WTC11 (cell line): ENCODE results near the gene SLC25A21. TPM values are rescaled to one million over a fixed set of nuclear protein-coding genes. Genes with fewer than 3 reads are reported as not detected.
A peak's percentile ranks its signal among the peaks of the same experiment; 100 is the strongest.

Experiments used
- ATAC-seq: fragments of 200-7000 bp; cut with Tn5 transposase; 2 replicates; pipeline ENCODE4 v1.10.0; 2021; ENCODE audit warnings: mild to moderate bottlenecking, moderate library complexity
- CTCF ChIA-PET: fragments of 300-600 bp; sonication (Branson Sonifier 250); formaldehyde crosslinking; loops from one replicate; lab custom pipeline; 2021; ENCODE audit warnings: antibody characterized with exemption; lab: Charles Lee
- POLR2A ChIA-PET: fragments of 350-600 bp; sonication (Branson Sonifier 250); formaldehyde crosslinking; loops from one replicate; lab custom pipeline; 2021; ENCODE audit warnings: antibody characterized with exemption; lab: Charles Lee
- DNase-seq: peaks from one replicate; pipeline ENCODE4 v3.0.0; 2021; ENCODE audit warnings: low spot score
- H3K27ac Mint-ChIP-seq: 2 replicates; pipeline ENCODE4 v1.8.0; 2021; ENCODE audit warnings: mixed read lengths
- H3K27me3 Mint-ChIP-seq: 2 replicates; pipeline ENCODE4 v1.8.0; 2021; ENCODE audit warnings: low read depth, mild to moderate bottlenecking, moderate library complexity, mixed read lengths
- H3K36me3 Mint-ChIP-seq: 2 replicates; pipeline ENCODE4 v1.8.0; 2021; ENCODE audit warnings: mixed read lengths
- H3K4me1 Mint-ChIP-seq: 2 replicates; pipeline ENCODE4 v1.8.0; 2022; ENCODE audit warnings: mixed read lengths
- H3K4me3 Mint-ChIP-seq: 2 replicates; pipeline ENCODE4 v1.8.0; 2021; ENCODE audit warnings: mild to moderate bottlenecking, moderate library complexity, mixed read lengths
- H3K9me3 Mint-ChIP-seq: 2 replicates; pipeline ENCODE4 v1.8.0; 2021; ENCODE audit warnings: mixed read lengths
- EMX1 ChIP-seq: fragments of 250-450 bp; sonication (Bioruptor Pico); IDR thresholded peaks from 2 replicates; pipeline ENCODE4 v1.8.0; 2021; ENCODE audit warnings: mild to moderate bottlenecking
- FOXJ3 ChIP-seq: sonication (generic); formaldehyde crosslinking; IDR thresholded peaks from 2 replicates; pipeline ENCODE4 v1.9.0; 2021; ENCODE audit warnings: missing genetic modification reagents, mild to moderate bottlenecking, borderline replicate concordance
- GRHL2 ChIP-seq: fragments of 250-450 bp; sonication (Bioruptor Pico); IDR thresholded peaks from 2 replicates; pipeline ENCODE4 v1.8.0; 2022; ENCODE audit warnings: mild to moderate bottlenecking, moderate library complexity; ENCODE audit not compliant: insufficient replicate concordance, severe bottlenecking
- GTF2I ChIP-seq: fragments of 250-450 bp; sonication (Bioruptor Pico); conservative IDR thresholded peaks from 2 replicates; pipeline ENCODE4 v1.4.0; 2021; ENCODE audit warnings: mild to moderate bottlenecking
- HMGA2 ChIP-seq: fragments of 250-450 bp; sonication (Bioruptor Pico); IDR thresholded peaks from 2 replicates; pipeline ENCODE4 v1.4.0; 2021; ENCODE audit warnings: mild to moderate bottlenecking, moderate library complexity
- HMGXB4 ChIP-seq: sonication (generic); formaldehyde crosslinking; IDR thresholded peaks from 2 replicates; pipeline ENCODE4 v1.8.1; 2023; ENCODE audit warnings: mild to moderate bottlenecking, moderate library complexity, missing genetic modification reagents
- IRF2 ChIP-seq: sonication (generic); formaldehyde crosslinking; IDR thresholded peaks from 2 replicates; pipeline ENCODE4 v1.8.0; 2022; ENCODE audit warnings: low read depth, missing genetic modification reagents, borderline replicate concordance
- NFATC4 ChIP-seq: fragments of 250-450 bp; sonication (Bioruptor Pico); IDR thresholded peaks from 2 replicates; pipeline ENCODE4 v1.9.0; 2021; ENCODE audit warnings: mild to moderate bottlenecking
- NFE2L1 ChIP-seq: sonication (generic); formaldehyde crosslinking; IDR thresholded peaks from 2 replicates; pipeline ENCODE4 v1.8.1; 2023; ENCODE audit warnings: missing genetic modification reagents
- OVOL2 ChIP-seq: fragments of 250-450 bp; sonication (Bioruptor Pico); IDR thresholded peaks from 2 replicates; pipeline ENCODE4 v1.9.0; 2021; ENCODE audit warnings: mild to moderate bottlenecking, borderline replicate concordance
- PRDM15 ChIP-seq: sonication (generic); formaldehyde crosslinking; IDR thresholded peaks from 2 replicates; pipeline ENCODE4 v1.8.0; 2022; ENCODE audit warnings: missing genetic modification reagents
- PRRX2 ChIP-seq: fragments of 250-450 bp; sonication (Bioruptor Pico); IDR thresholded peaks from 2 replicates; pipeline ENCODE4 v1.8.0; 2021; ENCODE audit warnings: mild to moderate bottlenecking
- RELA ChIP-seq: sonication (generic); formaldehyde crosslinking; IDR thresholded peaks from 2 replicates; pipeline ENCODE4 v1.8.1; 2022; ENCODE audit warnings: missing genetic modification reagents, mild to moderate bottlenecking, borderline replicate concordance
- TEAD4 ChIP-seq: sonication (generic); formaldehyde crosslinking; IDR thresholded peaks from 2 replicates; pipeline ENCODE4 v1.8.0; 2022; ENCODE audit warnings: mild to moderate bottlenecking, missing genetic modification reagents
- TP53 ChIP-seq: sonication (generic); formaldehyde crosslinking; IDR thresholded peaks from 2 replicates; pipeline ENCODE4 v1.8.1; 2023; ENCODE audit warnings: mild to moderate bottlenecking, missing genetic modification reagents
- USF2 ChIP-seq: sonication (generic); formaldehyde crosslinking; IDR thresholded peaks from 2 replicates; pipeline ENCODE4 v1.8.1; 2023; ENCODE audit warnings: mild to moderate bottlenecking, missing genetic modification reagents, moderate library complexity
- ZNF232 ChIP-seq: sonication (generic); formaldehyde crosslinking; IDR thresholded peaks from 2 replicates; pipeline ENCODE4 v1.8.0; 2022; ENCODE audit warnings: mild to moderate bottlenecking, missing genetic modification reagents
- ZNF423 ChIP-seq: fragments of 250-450 bp; sonication (Bioruptor Pico); IDR thresholded peaks from 2 replicates; pipeline ENCODE4 v2.1.2; 2022; ENCODE audit warnings: mild to moderate bottlenecking, moderate library complexity
- ZNF671 ChIP-seq: fragments of 250-450 bp; sonication (Bioruptor Pico); IDR thresholded peaks from 2 replicates; pipeline ENCODE4 v1.8.0; 2021; ENCODE audit warnings: mild to moderate bottlenecking
- total RNA-seq: library from RNA; stranded (reverse); gene quantifications from 3 replicates; pipeline ENCODE4 v1.2.3, GENCODE V29; 2021
- TF ChIP-seq, protein P1 (sequence below): sonication (generic); formaldehyde crosslinking; IDR thresholded peaks from 2 replicates; pipeline ENCODE4 v1.8.0; 2023; ENCODE audit warnings: mild to moderate bottlenecking, missing genetic modification reagents
- TF ChIP-seq, protein P2 (sequence below): sonication (generic); formaldehyde crosslinking; IDR thresholded peaks from 2 replicates; pipeline ENCODE4 v1.8.0; 2022; ENCODE audit warnings: mild to moderate bottlenecking, missing genetic modification reagents
- TF ChIP-seq, protein P3 (sequence below): sonication (generic); formaldehyde crosslinking; IDR thresholded peaks from 2 replicates; pipeline ENCODE4 v1.8.1; 2023; ENCODE audit warnings: mild to moderate bottlenecking, missing genetic modification reagents, moderate library complexity

Gene SLC25A21
- total RNA-seq, 1 experiment from 2014 or later: 8.2 TPM

- ChIA-PET POLR2A (no interaction called here), CTCF (interaction anchor here (2.7 kb wide), 1 partner anchor 8 kb away, joined by 17 read pairs; no protein-coding TSS in a partner anchor)
- H3K36me3 Mint-ChIP-seq: no peaks in the 10 kb centered on the region
- H3K27me3 Mint-ChIP-seq: no peaks in the 10 kb centered on the region
- H3K9me3 Mint-ChIP-seq: no peaks in the 10 kb centered on the region
- no peak for TF ChIP-seq ZNF423 (CRISPR knock-in tag)
- no peak for TF ChIP-seq IRF2 (CRISPR knock-in tag)
- no peak for TF ChIP-seq EMX1
- TF ChIP-seq, protein P1, sequence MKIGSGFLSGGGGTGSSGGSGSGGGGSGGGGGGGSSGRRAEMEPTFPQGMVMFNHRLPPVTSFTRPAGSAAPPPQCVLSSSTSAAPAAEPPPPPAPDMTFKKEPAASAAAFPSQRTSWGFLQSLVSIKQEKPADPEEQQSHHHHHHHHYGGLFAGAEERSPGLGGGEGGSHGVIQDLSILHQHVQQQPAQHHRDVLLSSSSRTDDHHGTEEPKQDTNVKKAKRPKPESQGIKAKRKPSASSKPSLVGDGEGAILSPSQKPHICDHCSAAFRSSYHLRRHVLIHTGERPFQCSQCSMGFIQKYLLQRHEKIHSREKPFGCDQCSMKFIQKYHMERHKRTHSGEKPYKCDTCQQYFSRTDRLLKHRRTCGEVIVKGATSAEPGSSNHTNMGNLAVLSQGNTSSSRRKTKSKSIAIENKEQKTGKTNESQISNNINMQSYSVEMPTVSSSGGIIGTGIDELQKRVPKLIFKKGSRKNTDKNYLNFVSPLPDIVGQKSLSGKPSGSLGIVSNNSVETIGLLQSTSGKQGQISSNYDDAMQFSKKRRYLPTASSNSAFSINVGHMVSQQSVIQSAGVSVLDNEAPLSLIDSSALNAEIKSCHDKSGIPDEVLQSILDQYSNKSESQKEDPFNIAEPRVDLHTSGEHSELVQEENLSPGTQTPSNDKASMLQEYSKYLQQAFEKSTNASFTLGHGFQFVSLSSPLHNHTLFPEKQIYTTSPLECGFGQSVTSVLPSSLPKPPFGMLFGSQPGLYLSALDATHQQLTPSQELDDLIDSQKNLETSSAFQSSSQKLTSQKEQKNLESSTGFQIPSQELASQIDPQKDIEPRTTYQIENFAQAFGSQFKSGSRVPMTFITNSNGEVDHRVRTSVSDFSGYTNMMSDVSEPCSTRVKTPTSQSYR (CRISPR knock-in tag): no peak
- TF ChIP-seq, protein P2, sequence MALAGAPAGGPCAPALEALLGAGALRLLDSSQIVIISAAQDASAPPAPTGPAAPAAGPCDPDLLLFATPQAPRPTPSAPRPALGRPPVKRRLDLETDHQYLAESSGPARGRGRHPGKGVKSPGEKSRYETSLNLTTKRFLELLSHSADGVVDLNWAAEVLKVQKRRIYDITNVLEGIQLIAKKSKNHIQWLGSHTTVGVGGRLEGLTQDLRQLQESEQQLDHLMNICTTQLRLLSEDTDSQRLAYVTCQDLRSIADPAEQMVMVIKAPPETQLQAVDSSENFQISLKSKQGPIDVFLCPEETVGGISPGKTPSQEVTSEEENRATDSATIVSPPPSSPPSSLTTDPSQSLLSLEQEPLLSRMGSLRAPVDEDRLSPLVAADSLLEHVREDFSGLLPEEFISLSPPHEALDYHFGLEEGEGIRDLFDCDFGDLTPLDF (CRISPR knock-in tag): no peak
- no peak overlapping the region for H3K4me3 Mint-ChIP-seq
- peaks cover 26% of the 10 kb centered on the region for H3K4me1 Mint-ChIP-seq
- DNase-seq (no peak), ATAC-seq (peak; percentile 91)
- H3K27ac Mint-ChIP-seq: peak overlapping the region; percentile 46; the same call in 1 of the 2 replicates
Observed at GRCh38 chr14:36950812-36951211, 221.6 kb downstream of the SLC25A21 start.

GRCh38 chr14:36949371-36949770, 223.0 kb downstream of the SLC25A21 start:
- POLR2A ChIA-PET: no interaction called here
- no peaks in the 10 kb centered on the region for H3K36me3 Mint-ChIP-seq
- ATAC-seq (no peak), DNase-seq (no peak)
- H3K27me3 Mint-ChIP-seq: no peaks in the 10 kb centered on the region
- TF ChIP-seq GRHL2 (CRISPR knock-in tag) (no peak), HMGA2 (CRISPR knock-in tag) (no peak), FOXJ3 (CRISPR knock-in tag) (no peak), NFE2L1 (CRISPR knock-in tag) (no peak), ZNF671 (no peak)
- TF ChIP-seq, protein P3, sequence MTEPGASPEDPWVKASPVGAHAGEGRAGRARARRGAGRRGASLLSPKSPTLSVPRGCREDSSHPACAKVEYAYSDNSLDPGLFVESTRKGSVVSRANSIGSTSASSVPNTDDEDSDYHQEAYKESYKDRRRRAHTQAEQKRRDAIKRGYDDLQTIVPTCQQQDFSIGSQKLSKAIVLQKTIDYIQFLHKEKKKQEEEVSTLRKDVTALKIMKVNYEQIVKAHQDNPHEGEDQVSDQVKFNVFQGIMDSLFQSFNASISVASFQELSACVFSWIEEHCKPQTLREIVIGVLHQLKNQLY: no peak
- peaks cover 23% of the 10 kb centered on the region for H3K4me1 Mint-ChIP-seq
- CTCF ChIA-PET: interaction anchor here (0.9 to 1.4 kb wide), 2 partner anchors 168 to 281 kb away, joined by 4 read pairs; no protein-coding TSS in a partner anchor
- H3K27ac Mint-ChIP-seq: no peak overlapping the region
- H3K9me3 Mint-ChIP-seq: no peaks in the 10 kb centered on the region
- H3K4me3 Mint-ChIP-seq: no peak overlapping the region

DNA sequence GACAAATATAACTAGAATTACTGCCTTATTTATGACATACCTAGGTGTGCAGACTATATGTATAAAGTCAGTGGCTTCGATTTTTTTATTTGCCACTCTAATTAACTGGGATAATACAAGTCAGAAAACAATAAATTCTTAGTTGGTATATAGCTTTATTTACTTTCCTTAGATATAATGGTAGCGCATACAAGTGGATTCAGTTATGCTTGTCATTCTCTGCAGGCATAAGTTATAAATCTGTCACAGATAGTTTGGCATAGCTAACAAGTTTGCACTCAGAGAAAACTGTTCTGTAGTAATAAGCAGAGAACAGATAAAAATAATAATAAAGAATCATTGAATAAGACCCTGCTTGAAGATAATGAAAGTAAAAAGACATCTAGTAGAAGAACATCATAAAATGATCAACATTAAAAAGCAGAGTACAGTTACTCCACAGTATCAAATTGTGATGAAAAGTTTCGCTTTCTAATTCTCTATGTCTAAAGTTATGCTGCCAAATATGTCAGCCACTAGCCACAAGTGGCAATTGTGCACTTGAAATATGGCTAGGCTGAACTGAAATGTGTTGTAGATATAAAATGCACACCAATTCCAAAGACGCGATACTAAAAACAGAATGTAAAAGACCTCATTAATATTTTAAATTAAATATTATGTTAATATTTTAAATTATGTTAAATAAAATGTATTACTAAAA, 224.1 kb downstream of the SLC25A21 start:
- ChIA-PET CTCF (interaction anchor here (1.0 to 1.4 kb wide), 2 partner anchors 169 to 282 kb away, joined by 3 to 4 read pairs; no protein-coding TSS in a partner anchor), POLR2A (no interaction called here)
- Mint-ChIP-seq H3K4me3 (no peak overlapping the region), H3K27me3 (no peaks in the 10 kb centered on the region), H3K9me3 (no peaks in the 10 kb centered on the region), H3K27ac (no peak overlapping the region), H3K4me1 (peaks cover 17% of the 10 kb centered on the region), H3K36me3 (no peaks in the 10 kb centered on the region)
- DNase-seq: no peak
- no peak for ATAC-seq
- TF ChIP-seq TEAD4 (CRISPR knock-in tag) (no peak), PRDM15 (CRISPR knock-in tag) (no peak), PRRX2 (CRISPR knock-in tag) (no peak), HMGXB4 (CRISPR knock-in tag) (no peak), USF2 (no peak), GTF2I (no peak), OVOL2 (CRISPR knock-in tag) (no peak), RELA (no peak), ZNF232 (CRISPR knock-in tag) (no peak), NFATC4 (no peak), GRHL2 (CRISPR knock-in tag) (no peak), TP53 (no peak)
